Endodermal cell (in vitro differentiated cells): ENCODE data around the gene FER1L5. TPM values are rescaled to one million over a fixed set of nuclear protein-coding genes. Genes with fewer than 3 reads are reported as not detected.
A peak's percentile ranks its signal among the peaks of the same experiment; 100 is the strongest.

Experiments used
- DNase-seq: peaks from one replicate; pipeline ENCODE4 v3.0.0-alpha.2; 2017
- H3K27ac ChIP-seq: 2 replicates; pipeline ENCODE4 v1.5.1; 2013; ENCODE audit warnings: mild to moderate bottlenecking, low read depth, low read length, moderate library complexity
- H3K27me3 ChIP-seq: 2 replicates; pipeline ENCODE4 v1.6.1; 2013; ENCODE audit warnings: mild to moderate bottlenecking, low read length, moderate library complexity; ENCODE audit not compliant: insufficient read depth, control insufficient read depth, poor library complexity, severe bottlenecking
- H3K36me3 ChIP-seq: 2 replicates; pipeline ENCODE4 v1.7.0; 2013; ENCODE audit warnings: mild to moderate bottlenecking, low read length, moderate library complexity; ENCODE audit not compliant: control insufficient read depth, insufficient read depth
- H3K4me1 ChIP-seq: one replicate; pipeline ENCODE4 v1.7.0; 2013; ENCODE audit warnings: low read length; ENCODE audit not compliant: control insufficient read depth, insufficient read depth
- H3K4me3 ChIP-seq: 2 replicates; pipeline ENCODE4 v1.5.1; 2013; ENCODE audit warnings: mild to moderate bottlenecking, low read length, moderate library complexity
- H3K9ac ChIP-seq: 2 replicates; pipeline ENCODE4 v1.6.1; 2013; ENCODE audit warnings: mild to moderate bottlenecking, low read length, moderate library complexity; ENCODE audit not compliant: poor library complexity, severe bottlenecking; ENCODE audit errors: extremely low read depth
- H3K9me3 ChIP-seq: 2 replicates; pipeline ENCODE4 v1.6.1; 2013; ENCODE audit warnings: mild to moderate bottlenecking, low read length, moderate library complexity; ENCODE audit not compliant: control insufficient read depth
- H3K27ac Mint-ChIP-seq: 2 replicates; pipeline ENCODE4 v1.8.0; 2020; ENCODE audit warnings: mixed read lengths
- H3K27me3 Mint-ChIP-seq: 2 replicates; pipeline ENCODE4 v1.8.0; 2021; ENCODE audit warnings: mild to moderate bottlenecking, mixed read lengths; ENCODE audit not compliant: insufficient read depth
- H3K36me3 Mint-ChIP-seq: 2 replicates; pipeline ENCODE4 v1.8.0; 2020; ENCODE audit warnings: low read depth, mixed read lengths
- H3K4me1 Mint-ChIP-seq: 2 replicates; pipeline ENCODE4 v1.8.0; 2020; ENCODE audit warnings: mixed read lengths
- H3K4me3 Mint-ChIP-seq: 2 replicates; pipeline ENCODE4 v1.8.0; 2020; ENCODE audit warnings: mild to moderate bottlenecking, moderate library complexity, mixed read lengths
- H3K9me3 Mint-ChIP-seq: 2 replicates; pipeline ENCODE4 v1.8.0; 2020; ENCODE audit warnings: mild to moderate bottlenecking, mixed read lengths
- WGBS, 2 experiments: methylation state at CpG; one replicate each; pipeline versions ENCODE4 v1.1.5 to v1.1.7; 2013; ENCODE audit warnings: missing lambda C conversion rate in 2 of 2, mixed read lengths in 1 of 2; ENCODE audit not compliant: insufficient coverage in 1 of 2, insufficient read length in 1 of 2; 5-methylcytosine and 5-hydroxymethylcytosine counted together
- total RNA-seq, 2 donors: library from RNA; stranded (reverse); fragmentation: NEBNext Ultra II Directional in 1 of 2; extraction: Animal tissue kit (Norgen Biotek cat#: 25700) in 1 of 2; gene quantifications; 2 replicates in 1 of 2; 3 replicates in 1 of 2; pipeline ENCODE4 v1.2.1, GENCODE V29; 2021
- TF ChIP-seq, protein P1 (sequence below): fragments of 200-600 bp; sonication (generic); conservative IDR thresholded peaks from 2 replicates; pipeline ENCODE4 v1.5.0; 2021; ENCODE audit warnings: antibody characterized with exemption, mild to moderate bottlenecking

The FER1L5 gene
- total RNA-seq, 2 donors from 2014 or later = 0.35 to 1.7 TPM

DNA sequence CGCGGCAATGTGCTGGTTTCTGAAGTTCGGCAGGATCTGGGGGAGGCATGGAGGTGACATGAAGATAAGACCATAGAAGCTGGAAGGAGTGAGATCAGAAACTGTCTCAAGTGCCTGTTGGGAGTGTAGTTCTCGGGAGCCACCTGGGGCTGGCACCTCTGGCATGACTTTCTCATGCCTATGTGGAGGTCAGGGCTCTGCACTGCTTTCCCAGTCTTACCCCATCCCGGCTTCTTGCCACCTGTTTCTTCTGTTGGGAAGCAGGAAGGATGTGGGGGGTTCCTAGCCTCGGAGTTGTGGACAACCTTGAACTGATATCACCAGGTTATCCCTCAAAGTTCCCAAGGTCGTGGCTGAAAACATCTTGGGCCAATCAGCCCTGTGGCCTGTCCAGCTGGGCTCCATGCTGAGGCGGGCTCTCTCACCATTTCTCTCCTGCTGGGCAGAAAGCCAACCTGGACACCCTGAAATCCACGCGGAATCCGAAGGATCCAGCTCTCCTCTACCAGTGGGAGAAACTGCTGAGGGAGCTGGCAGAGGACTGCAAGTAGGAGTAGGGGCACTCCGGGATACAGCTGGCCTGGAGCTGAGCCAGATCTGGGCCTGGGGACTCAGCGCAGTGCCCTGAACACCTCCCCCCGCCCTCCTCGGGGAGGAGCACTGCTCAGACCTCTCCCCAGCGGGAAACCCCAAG, 42.5 kb downstream of the FER1L5 start:
- H3K27me3 Mint-ChIP-seq = no peaks in the 10 kb centered on the region
- no peak overlapping the region for H3K4me3 Mint-ChIP-seq
- H3K36me3 Mint-ChIP-seq = no peaks in the 10 kb centered on the region
- H3K27me3 ChIP-seq = no peaks in the 10 kb centered on the region
- no peak overlapping the region for H3K27ac ChIP-seq
- H3K4me3 ChIP-seq = no peak overlapping the region
- H3K36me3 ChIP-seq = no peaks in the 10 kb centered on the region
- no peaks in the 10 kb centered on the region for H3K9me3 Mint-ChIP-seq
- no peak overlapping the region for H3K27ac Mint-ChIP-seq
- H3K4me1 ChIP-seq = peaks cover 5% of the 10 kb centered on the region
- TF ChIP-seq, protein P1, sequence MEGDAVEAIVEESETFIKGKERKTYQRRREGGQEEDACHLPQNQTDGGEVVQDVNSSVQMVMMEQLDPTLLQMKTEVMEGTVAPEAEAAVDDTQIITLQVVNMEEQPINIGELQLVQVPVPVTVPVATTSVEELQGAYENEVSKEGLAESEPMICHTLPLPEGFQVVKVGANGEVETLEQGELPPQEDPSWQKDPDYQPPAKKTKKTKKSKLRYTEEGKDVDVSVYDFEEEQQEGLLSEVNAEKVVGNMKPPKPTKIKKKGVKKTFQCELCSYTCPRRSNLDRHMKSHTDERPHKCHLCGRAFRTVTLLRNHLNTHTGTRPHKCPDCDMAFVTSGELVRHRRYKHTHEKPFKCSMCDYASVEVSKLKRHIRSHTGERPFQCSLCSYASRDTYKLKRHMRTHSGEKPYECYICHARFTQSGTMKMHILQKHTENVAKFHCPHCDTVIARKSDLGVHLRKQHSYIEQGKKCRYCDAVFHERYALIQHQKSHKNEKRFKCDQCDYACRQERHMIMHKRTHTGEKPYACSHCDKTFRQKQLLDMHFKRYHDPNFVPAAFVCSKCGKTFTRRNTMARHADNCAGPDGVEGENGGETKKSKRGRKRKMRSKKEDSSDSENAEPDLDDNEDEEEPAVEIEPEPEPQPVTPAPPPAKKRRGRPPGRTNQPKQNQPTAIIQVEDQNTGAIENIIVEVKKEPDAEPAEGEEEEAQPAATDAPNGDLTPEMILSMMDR = no peak
- 89 to 93% methylated on average over 11 to 16 of the region's 16 CpGs for WGBS, 2 experiments
- no peaks in the 10 kb centered on the region for H3K9me3 ChIP-seq
- DNase-seq = peak; percentile 27
- H3K4me1 Mint-ChIP-seq = peaks cover 7% of the 10 kb centered on the region
- no peak overlapping the region for H3K9ac ChIP-seq

- Mint-ChIP-seq H3K4me1 (no peaks in the 10 kb centered on the region), H3K27ac (no peak overlapping the region), H3K4me3 (no peak overlapping the region), H3K36me3 (no peaks in the 10 kb centered on the region), H3K9me3 (no peaks in the 10 kb centered on the region), H3K27me3 (no peaks in the 10 kb centered on the region)
- no peaks in the 10 kb centered on the region for H3K9me3 ChIP-seq
- no peaks in the 10 kb centered on the region for H3K27me3 ChIP-seq
- H3K27ac ChIP-seq = no peak overlapping the region
- no peak overlapping the region for H3K9ac ChIP-seq
- H3K4me3 ChIP-seq = no peak overlapping the region
- TF ChIP-seq, protein P1 = peak; percentile 68
- peaks cover under 1% of the 10 kb centered on the region for H3K4me1 ChIP-seq
- no peaks in the 10 kb centered on the region for H3K36me3 ChIP-seq
- peak; percentile 86 for DNase-seq
- WGBS, 2 experiments = 90 to 92% methylated on average over 7 to 19 of the region's 19 CpGs
These were observed 43.3 kb downstream of the FER1L5 start for GRCh38 chr2:96685577-96686459.

DNA sequence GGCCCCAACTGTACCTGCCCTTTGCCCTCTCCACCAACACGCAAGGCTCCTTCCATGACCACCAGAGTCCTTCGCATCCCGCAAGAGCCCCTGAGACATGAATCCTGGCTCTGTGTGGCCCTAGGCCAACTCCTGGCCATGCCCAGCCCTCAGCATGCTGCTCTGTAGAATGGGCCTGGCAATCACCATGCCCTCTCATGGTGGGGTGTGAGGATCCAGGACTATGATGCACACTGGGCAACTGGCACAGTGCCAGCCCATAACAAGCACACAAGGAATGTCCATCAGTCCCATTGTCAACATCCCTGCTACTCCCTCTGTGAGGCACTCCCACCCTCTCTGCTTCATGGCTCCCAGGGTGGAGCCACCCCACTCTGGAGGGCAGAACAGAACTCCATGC, 44.7 kb downstream of the FER1L5 start:
- H3K27me3 Mint-ChIP-seq = no peaks in the 10 kb centered on the region

More for the DNA sequence above, 44.7 kb downstream of the FER1L5 start:
- Histone ChIP-seq H3K27ac (no peak overlapping the region), H3K36me3 (no peaks in the 10 kb centered on the region), H3K9ac (no peak overlapping the region), H3K4me1 (no peaks in the 10 kb centered on the region), H3K27me3 (no peaks in the 10 kb centered on the region), H3K9me3 (no peaks in the 10 kb centered on the region), H3K4me3 (no peak overlapping the region)
- H3K27ac Mint-ChIP-seq = peak overlapping the region; percentile 39
- WGBS, 2 experiments = 93 to 95% methylated on average over 3 of the region's 3 CpGs
- TF ChIP-seq, protein P1 = no peak
- no peaks in the 10 kb centered on the region for H3K9me3 Mint-ChIP-seq
- no peaks in the 10 kb centered on the region for H3K36me3 Mint-ChIP-seq
- peak; percentile 35 for DNase-seq
- H3K4me3 Mint-ChIP-seq = no peak overlapping the region
- no peaks in the 10 kb centered on the region for H3K4me1 Mint-ChIP-seq
